ENCODE data around the gene NTNG1.

The NTNG1 gene

GRCh38 chr1:107434361-107434693, 293.5 kb downstream of the NTNG1 start:
- H3K36me3 ChIP-seq (ENCODE audit: control insufficient read depth, insufficient read depth, low read length): no peaks in the 10 kb centered on the region
- H3K27ac ChIP-seq (ENCODE audit: insufficient read depth, low read depth, low read length, poor library complexity, severe bottlenecking): no peak overlapping the region
- no peaks in the 10 kb centered on the region for H3K27me3 ChIP-seq (ENCODE audit: control insufficient read depth, insufficient read depth, low read length, poor library complexity, severe bottlenecking)
- no peak overlapping the region for H3K4me3 ChIP-seq (ENCODE audit: insufficient read depth, low read depth, low read length)
- no peaks in the 10 kb centered on the region for H3K4me1 ChIP-seq (ENCODE audit: control insufficient read depth, insufficient read depth, low read length)
- H3K9me3 ChIP-seq (ENCODE audit: control insufficient read depth, low read length): no peaks in the 10 kb centered on the region

GRCh38 chr1:107436552-107437241, 295.9 kb downstream of the NTNG1 start:
- Histone ChIP-seq H3K4me3 (ENCODE audit: insufficient read depth, low read depth, low read length) (no peak overlapping the region), H3K27me3 (ENCODE audit: control insufficient read depth, insufficient read depth, low read length, poor library complexity, severe bottlenecking) (no peaks in the 10 kb centered on the region), H3K27ac (ENCODE audit: insufficient read depth, low read depth, low read length, poor library complexity, severe bottlenecking) (no peak overlapping the region), H3K36me3 (ENCODE audit: control insufficient read depth, insufficient read depth, low read length) (no peaks in the 10 kb centered on the region), H3K9me3 (ENCODE audit: control insufficient read depth, low read length) (no peaks in the 10 kb centered on the region), H3K4me1 (ENCODE audit: control insufficient read depth, insufficient read depth, low read length) (no peaks in the 10 kb centered on the region)
- WGBS, 2 experiments: 93 to 94% methylated on average over 13 of the region's 13 CpGs

GRCh38 chr1:107439567-107439966, 298.7 kb downstream of the NTNG1 start:
- WGBS, 2 experiments: 97 to 100% methylated on average over 2 of the region's 3 CpGs
- Histone ChIP-seq H3K27ac (ENCODE audit: insufficient read depth, low read depth, low read length, poor library complexity, severe bottlenecking) (no peak overlapping the region), H3K4me3 (ENCODE audit: insufficient read depth, low read depth, low read length) (no peak overlapping the region), H3K36me3 (ENCODE audit: control insufficient read depth, insufficient read depth, low read length) (no peaks in the 10 kb centered on the region), H3K9me3 (ENCODE audit: control insufficient read depth, low read length) (no peaks in the 10 kb centered on the region), H3K27me3 (ENCODE audit: control insufficient read depth, insufficient read depth, low read length, poor library complexity, severe bottlenecking) (no peaks in the 10 kb centered on the region), H3K4me1 (ENCODE audit: control insufficient read depth, insufficient read depth, low read length) (no peaks in the 10 kb centered on the region)

GRCh38 chr1:107442551-107442950, 301.7 kb downstream of the NTNG1 start:
- no peaks in the 10 kb centered on the region for H3K4me1 ChIP-seq (ENCODE audit: control insufficient read depth, insufficient read depth, low read length)
- no peaks in the 10 kb centered on the region for H3K9me3 ChIP-seq (ENCODE audit: control insufficient read depth, low read length)
- no peak overlapping the region for H3K4me3 ChIP-seq (ENCODE audit: insufficient read depth, low read depth, low read length)
- WGBS, 2 experiments: 87 to 100% methylated on average over 1 of the region's 1 CpG
- no peaks in the 10 kb centered on the region for H3K27me3 ChIP-seq (ENCODE audit: control insufficient read depth, insufficient read depth, low read length, poor library complexity, severe bottlenecking)
- no peak overlapping the region for H3K27ac ChIP-seq (ENCODE audit: insufficient read depth, low read depth, low read length, poor library complexity, severe bottlenecking)
- no peaks in the 10 kb centered on the region for H3K36me3 ChIP-seq (ENCODE audit: control insufficient read depth, insufficient read depth, low read length)

GRCh38 chr1:107443027-107443426, 302.2 kb downstream of the NTNG1 start:
- no peaks in the 10 kb centered on the region for H3K9me3 ChIP-seq (ENCODE audit: control insufficient read depth, low read length)
- no peak overlapping the region for H3K4me3 ChIP-seq (ENCODE audit: insufficient read depth, low read depth, low read length)
- no peaks in the 10 kb centered on the region for H3K27me3 ChIP-seq (ENCODE audit: control insufficient read depth, insufficient read depth, low read length, poor library complexity, severe bottlenecking)
- H3K4me1 ChIP-seq (ENCODE audit: control insufficient read depth, insufficient read depth, low read length): no peaks in the 10 kb centered on the region
- no peak overlapping the region for H3K27ac ChIP-seq (ENCODE audit: insufficient read depth, low read depth, low read length, poor library complexity, severe bottlenecking)
- WGBS, 2 experiments: 89 to 93% methylated on average over 5 of the region's 5 CpGs
- no peaks in the 10 kb centered on the region for H3K36me3 ChIP-seq (ENCODE audit: control insufficient read depth, insufficient read depth, low read length)

- 86 to 88% methylated on average over 2 of the region's 2 CpGs for WGBS, 2 experiments
- Histone ChIP-seq H3K4me1 (ENCODE audit: control insufficient read depth, insufficient read depth, low read length) (no peaks in the 10 kb centered on the region), H3K27me3 (ENCODE audit: control insufficient read depth, insufficient read depth, low read length, poor library complexity, severe bottlenecking) (no peaks in the 10 kb centered on the region), H3K27ac (ENCODE audit: insufficient read depth, low read depth, low read length, poor library complexity, severe bottlenecking) (no peak overlapping the region), H3K4me3 (ENCODE audit: insufficient read depth, low read depth, low read length) (no peak overlapping the region), H3K9me3 (ENCODE audit: control insufficient read depth, low read length) (no peaks in the 10 kb centered on the region), H3K36me3 (ENCODE audit: control insufficient read depth, insufficient read depth, low read length) (no peaks in the 10 kb centered on the region)
Observed at GRCh38 chr1:107443860-107444259, 303.0 kb downstream of the NTNG1 start.

- H3K27ac ChIP-seq (ENCODE audit: insufficient read depth, low read depth, low read length, poor library complexity, severe bottlenecking): no peak overlapping the region
- H3K4me1 ChIP-seq (ENCODE audit: control insufficient read depth, insufficient read depth, low read length): no peaks in the 10 kb centered on the region
- H3K36me3 ChIP-seq (ENCODE audit: control insufficient read depth, insufficient read depth, low read length): no peaks in the 10 kb centered on the region
- H3K4me3 ChIP-seq (ENCODE audit: insufficient read depth, low read depth, low read length): no peak overlapping the region
- 92 to 93% methylated on average over 1 of the region's 1 CpG for WGBS, 2 experiments
- no peaks in the 10 kb centered on the region for H3K9me3 ChIP-seq (ENCODE audit: control insufficient read depth, low read length)
- no peaks in the 10 kb centered on the region for H3K27me3 ChIP-seq (ENCODE audit: control insufficient read depth, insufficient read depth, low read length, poor library complexity, severe bottlenecking)
Observed at GRCh38 chr1:107444302-107444701, 303.5 kb downstream of the NTNG1 start.

- Histone ChIP-seq H3K4me3 (ENCODE audit: insufficient read depth, low read depth, low read length) (no peak overlapping the region), H3K9me3 (ENCODE audit: control insufficient read depth, low read length) (no peaks in the 10 kb centered on the region)
- 90 to 94% methylated on average over 3 of the region's 3 CpGs for WGBS, 2 experiments
Observed at GRCh38 chr1:107449326-107449725, 308.5 kb downstream of the NTNG1 start.

GRCh38 chr1:107450899-107451664, 310.2 kb downstream of the NTNG1 start:
- WGBS, 2 experiments: 76 to 90% methylated on average over 4 to 5 of the region's 5 CpGs
- Histone ChIP-seq H3K9me3 (ENCODE audit: control insufficient read depth, low read length) (no peaks in the 10 kb centered on the region), H3K4me1 (ENCODE audit: control insufficient read depth, insufficient read depth, low read length) (no peaks in the 10 kb centered on the region), H3K27me3 (ENCODE audit: control insufficient read depth, insufficient read depth, low read length, poor library complexity, severe bottlenecking) (no peaks in the 10 kb centered on the region), H3K4me3 (ENCODE audit: insufficient read depth, low read depth, low read length) (no peak overlapping the region), H3K36me3 (ENCODE audit: control insufficient read depth, insufficient read depth, low read length) (no peaks in the 10 kb centered on the region), H3K27ac (ENCODE audit: insufficient read depth, low read depth, low read length, poor library complexity, severe bottlenecking) (no peak overlapping the region)

More at GRCh38 chr1:107449326-107449725, 308.5 kb downstream of the NTNG1 start:
- H3K27ac ChIP-seq (ENCODE audit: insufficient read depth, low read depth, low read length, poor library complexity, severe bottlenecking): no peak overlapping the region
- no peaks in the 10 kb centered on the region for H3K4me1 ChIP-seq (ENCODE audit: control insufficient read depth, insufficient read depth, low read length)
- H3K27me3 ChIP-seq (ENCODE audit: control insufficient read depth, insufficient read depth, low read length, poor library complexity, severe bottlenecking): no peaks in the 10 kb centered on the region
- H3K36me3 ChIP-seq (ENCODE audit: control insufficient read depth, insufficient read depth, low read length): no peaks in the 10 kb centered on the region

GRCh38 chr1:107451715-107452114, 310.9 kb downstream of the NTNG1 start:
- Histone ChIP-seq H3K4me1 (ENCODE audit: control insufficient read depth, insufficient read depth, low read length) (no peaks in the 10 kb centered on the region), H3K4me3 (ENCODE audit: insufficient read depth, low read depth, low read length) (no peak overlapping the region), H3K9me3 (ENCODE audit: control insufficient read depth, low read length) (no peaks in the 10 kb centered on the region), H3K27ac (ENCODE audit: insufficient read depth, low read depth, low read length, poor library complexity, severe bottlenecking) (no peak overlapping the region), H3K27me3 (ENCODE audit: control insufficient read depth, insufficient read depth, low read length, poor library complexity, severe bottlenecking) (no peaks in the 10 kb centered on the region), H3K36me3 (ENCODE audit: control insufficient read depth, insufficient read depth, low read length) (no peaks in the 10 kb centered on the region)
- 94 to 95% methylated on average over 2 of the region's 2 CpGs for WGBS, 2 experiments

Data from ectodermal cell (in vitro differentiated cells).